GM12874 (cell line): ENCODE results near the gene RIMS3.

Experiments used
- TF ChIP-seq, protein P1 (sequence below): IDR thresholded peaks from 2 replicates; pipeline ENCODE4 v1.5.1; 2011; ENCODE audit warnings: low read depth, mild to moderate bottlenecking, control low read depth, low read length, moderate library complexity; ENCODE audit not compliant: insufficient read depth

RIMS3 gene

DNA sequence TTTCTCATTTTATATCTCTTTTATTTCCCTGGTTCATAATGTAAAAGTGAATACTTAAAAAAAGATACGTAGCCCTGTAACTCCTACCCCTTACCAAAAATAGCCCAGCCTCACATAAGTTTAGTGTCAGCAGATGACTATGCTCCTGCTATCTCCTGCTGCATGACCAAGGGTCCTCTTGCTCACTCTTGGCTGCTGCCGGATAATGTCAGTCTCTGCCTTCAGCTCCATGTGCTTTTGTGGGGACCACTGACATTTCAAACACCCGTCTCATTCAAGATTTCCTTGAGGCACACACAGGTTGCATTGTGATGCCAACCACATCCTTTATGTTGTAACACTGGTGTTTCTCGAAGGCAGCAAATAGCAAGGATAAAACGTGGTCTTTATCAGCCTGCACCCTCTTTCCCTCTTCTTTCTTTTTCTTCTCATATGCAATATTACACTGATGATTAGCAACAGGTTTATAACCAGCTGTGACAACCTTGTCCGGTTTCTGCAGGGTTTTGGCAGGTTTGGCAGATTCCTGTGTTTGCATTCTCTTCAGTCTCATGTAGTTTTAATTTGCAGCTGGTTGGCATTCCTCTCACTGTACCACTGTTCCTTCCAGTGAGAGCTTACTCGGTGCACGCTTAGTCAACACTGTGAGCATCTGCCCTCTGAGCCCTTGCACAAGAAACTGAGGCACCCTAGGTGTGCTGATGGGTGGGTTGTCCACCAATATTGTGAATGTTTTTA, 71.9 kb downstream of the RIMS3 start:
- TF ChIP-seq, protein P1, sequence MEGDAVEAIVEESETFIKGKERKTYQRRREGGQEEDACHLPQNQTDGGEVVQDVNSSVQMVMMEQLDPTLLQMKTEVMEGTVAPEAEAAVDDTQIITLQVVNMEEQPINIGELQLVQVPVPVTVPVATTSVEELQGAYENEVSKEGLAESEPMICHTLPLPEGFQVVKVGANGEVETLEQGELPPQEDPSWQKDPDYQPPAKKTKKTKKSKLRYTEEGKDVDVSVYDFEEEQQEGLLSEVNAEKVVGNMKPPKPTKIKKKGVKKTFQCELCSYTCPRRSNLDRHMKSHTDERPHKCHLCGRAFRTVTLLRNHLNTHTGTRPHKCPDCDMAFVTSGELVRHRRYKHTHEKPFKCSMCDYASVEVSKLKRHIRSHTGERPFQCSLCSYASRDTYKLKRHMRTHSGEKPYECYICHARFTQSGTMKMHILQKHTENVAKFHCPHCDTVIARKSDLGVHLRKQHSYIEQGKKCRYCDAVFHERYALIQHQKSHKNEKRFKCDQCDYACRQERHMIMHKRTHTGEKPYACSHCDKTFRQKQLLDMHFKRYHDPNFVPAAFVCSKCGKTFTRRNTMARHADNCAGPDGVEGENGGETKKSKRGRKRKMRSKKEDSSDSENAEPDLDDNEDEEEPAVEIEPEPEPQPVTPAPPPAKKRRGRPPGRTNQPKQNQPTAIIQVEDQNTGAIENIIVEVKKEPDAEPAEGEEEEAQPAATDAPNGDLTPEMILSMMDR: no peak

DNA sequence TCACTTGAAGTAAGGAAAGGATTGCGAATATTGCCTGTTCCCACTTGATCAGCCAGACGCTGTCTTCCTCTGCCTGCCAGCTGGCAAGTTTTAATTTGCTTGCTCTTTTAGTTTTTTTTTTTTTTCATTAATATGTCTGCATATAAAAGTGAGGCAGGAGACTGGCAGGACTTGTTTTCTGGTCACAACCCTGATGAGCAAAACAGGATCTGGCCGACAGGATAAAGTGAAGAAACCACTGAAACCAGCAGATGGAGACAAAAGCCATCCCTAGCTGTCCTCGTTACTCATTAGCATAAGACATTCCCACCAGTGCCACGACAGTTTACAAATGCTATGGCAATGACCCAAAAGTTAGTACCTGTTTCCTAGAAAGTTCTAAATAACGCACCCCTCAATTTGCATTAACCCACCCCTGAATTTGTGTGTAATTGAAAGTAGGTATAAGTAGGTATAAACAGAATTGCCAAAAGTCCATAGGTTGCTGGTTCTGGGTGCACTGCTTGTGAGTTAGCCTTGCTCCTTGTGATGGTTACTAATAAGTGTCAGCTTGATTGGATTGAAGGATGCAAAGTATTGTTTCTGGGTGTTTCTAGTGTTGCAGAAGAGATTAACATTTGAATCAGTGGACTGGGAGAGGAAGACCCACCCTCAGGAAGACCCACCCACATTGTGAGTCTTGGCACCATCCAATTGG, 73.2 kb downstream of the RIMS3 start:
- TF ChIP-seq, protein P1: peak; percentile 22; the same call in 1 of the 2 replicates

DNA sequence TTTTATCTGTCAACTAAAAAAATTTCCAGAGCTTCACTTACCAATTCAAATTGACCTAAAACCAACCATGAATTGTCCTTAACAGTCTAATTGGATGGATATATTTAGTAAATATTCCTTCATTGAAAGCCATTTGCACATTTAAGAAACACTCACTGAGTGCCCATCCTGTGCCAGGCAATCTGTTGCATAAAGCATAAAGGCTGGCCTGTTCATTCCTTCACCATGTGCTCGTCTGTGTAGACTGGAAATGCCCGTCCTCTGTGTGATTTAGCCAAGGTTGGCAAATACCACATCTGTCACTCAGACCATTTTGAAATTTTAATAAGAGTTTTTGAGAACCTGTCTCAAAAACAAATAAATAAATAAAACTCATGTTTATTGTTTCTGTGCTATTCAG, 76.9 kb downstream of the RIMS3 start:
- TF ChIP-seq, protein P1: no peak

DNA sequence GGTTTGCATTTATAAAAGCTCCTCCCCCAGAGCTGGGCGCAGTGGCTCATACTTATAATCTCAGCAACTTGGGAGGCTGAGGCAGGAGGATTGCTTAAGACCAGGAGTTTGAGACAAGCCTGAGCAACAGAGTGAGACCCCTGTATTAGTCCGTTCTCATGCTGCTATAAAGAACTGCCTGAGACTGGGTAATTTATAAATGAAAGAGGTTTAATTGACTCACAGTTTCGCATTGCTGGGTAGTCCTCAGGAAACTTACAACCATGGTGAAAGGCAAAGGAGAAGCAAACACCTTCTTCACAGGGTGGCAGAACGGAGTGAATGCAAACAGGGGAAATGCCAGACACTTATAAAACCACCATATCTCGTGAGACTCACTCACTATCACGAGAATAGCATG, 81.5 kb downstream of the RIMS3 start:
- TF ChIP-seq, protein P1: no peak

DNA sequence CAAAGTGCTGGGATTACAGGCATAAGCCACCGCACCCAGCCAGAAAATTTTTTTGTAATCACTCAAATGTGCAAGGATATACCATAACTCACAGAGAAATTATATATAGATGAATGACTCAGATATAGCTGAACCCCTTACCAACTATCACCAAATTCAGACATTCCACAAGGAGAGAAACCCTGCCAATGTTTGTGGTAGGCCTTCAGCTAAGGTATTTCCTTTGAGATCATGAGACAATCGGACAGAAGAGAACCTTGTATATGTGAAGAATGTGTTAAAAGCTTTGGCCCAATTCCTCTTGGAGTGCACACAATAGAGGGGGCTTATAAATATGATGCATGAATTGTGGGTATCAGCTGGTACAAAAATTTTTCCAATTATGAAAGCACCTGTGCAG, 83.4 kb downstream of the RIMS3 start:
- TF ChIP-seq, protein P1: no peak

DNA sequence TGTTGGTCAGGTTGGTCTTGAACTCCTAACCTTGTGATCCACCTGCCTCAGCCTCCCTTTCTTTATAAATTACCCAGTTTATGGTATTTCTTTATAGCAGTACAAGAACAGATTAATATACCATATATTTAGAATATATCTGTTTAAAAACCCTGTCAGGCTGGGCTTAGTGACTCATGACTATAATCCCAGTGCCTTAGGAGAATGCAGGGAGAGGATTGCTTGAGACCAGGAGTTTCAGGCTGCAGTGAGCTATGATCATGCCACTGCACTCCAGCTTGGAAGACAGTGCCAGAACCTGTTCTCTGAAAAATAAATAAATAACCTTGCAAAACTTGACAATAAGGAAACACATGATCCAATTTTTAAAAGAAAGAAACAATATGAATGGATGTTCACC, 90.1 kb downstream of the RIMS3 start:
- TF ChIP-seq, protein P1: no peak
